NCI-H2196 treated with DMSO at 0.1 percent for 48 hours (cell line): ENCODE data around the gene BRF1.
"Not testable (repeated sequence)": the region's sequence is repeated elsewhere in the genome, so short reads cannot be mapped to it uniquely, and the experiment has no call there.

ENCODE experiments used
- DNase-seq: peaks from one replicate; lab custom pipeline; 2025; ENCODE audit not compliant: unreplicated experiment; lab: John Stamatoyannopoulos, UW

The BRF1 gene

GRCh38 chr14:105332350-105332874 lies 31.6 kb upstream of the BRF1 start:
- no peak for DNase-seq

GRCh38 chr14:105331575-105332349 lies 31.0 kb upstream of the BRF1 start:
- DNase-seq, result no peak

- DNase-seq, result no peak
Observed at GRCh38 chr14:105330491-105330895, 29.7 kb upstream of the BRF1 start.

GRCh38 chr14:105329411-105330150 lies 28.8 kb upstream of the BRF1 start:
- DNase-seq, result no peak

- no peak for DNase-seq
Observed at GRCh38 chr14:105328678-105329390, 28.0 kb upstream of the BRF1 start.

GRCh38 chr14:105328070-105328677 lies 27.4 kb upstream of the BRF1 start:
- DNase-seq, result no peak

GRCh38 chr14:105327695-105328045 lies 26.9 kb upstream of the BRF1 start:
- DNase-seq, result not testable (repeated sequence)

GRCh38 chr14:105326891-105327694 lies 26.3 kb upstream of the BRF1 start:
- DNase-seq, result no peak

- DNase-seq, result no peak
Observed at GRCh38 chr14:105326568-105326867, 25.7 kb upstream of the BRF1 start.

GRCh38 chr14:105325716-105326567 lies 25.1 kb upstream of the BRF1 start:
- no peak for DNase-seq

GRCh38 chr14:105325303-105325702 lies 24.5 kb upstream of the BRF1 start:
- DNase-seq, result no peak

GRCh38 chr14:105324871-105325270 lies 24.1 kb upstream of the BRF1 start:
- DNase-seq, result no peak

- no peak for DNase-seq
Observed at GRCh38 chr14:105324080-105324778, 23.4 kb upstream of the BRF1 start.

- no peak for DNase-seq
Observed at GRCh38 chr14:105323663-105324062, 22.9 kb upstream of the BRF1 start.

GRCh38 chr14:105322791-105323556 lies 22.2 kb upstream of the BRF1 start:
- no peak for DNase-seq

GRCh38 chr14:105317546-105317945 lies 16.7 kb upstream of the BRF1 start:
- no peak for DNase-seq

- DNase-seq, result no peak
Observed at GRCh38 chr14:105316968-105317510, 16.2 kb upstream of the BRF1 start.

- no peak for DNase-seq
Observed at GRCh38 chr14:105316577-105316941, 15.8 kb upstream of the BRF1 start.
